Measurements from ENCODE around the gene ZNF134. TPM values are rescaled to one million over a fixed set of nuclear protein-coding genes. Genes with fewer than 3 reads are reported as not detected.
A peak's percentile ranks its signal among the peaks of the same experiment; 100 is the strongest.

Gene ZNF134
- total RNA-seq, result 10 to 100 TPM; 45.6 to 48.1 TPM
- polyA plus RNA-seq, result 10 to 100 TPM in 2 of 3 donors, 1 to 10 TPM in 1; 9.6 to 15.1 (median 13.7) TPM
- 52.4 to 77.0 (median 66.4) reads per million in 6 experiments for total RNA-seq

DNA sequence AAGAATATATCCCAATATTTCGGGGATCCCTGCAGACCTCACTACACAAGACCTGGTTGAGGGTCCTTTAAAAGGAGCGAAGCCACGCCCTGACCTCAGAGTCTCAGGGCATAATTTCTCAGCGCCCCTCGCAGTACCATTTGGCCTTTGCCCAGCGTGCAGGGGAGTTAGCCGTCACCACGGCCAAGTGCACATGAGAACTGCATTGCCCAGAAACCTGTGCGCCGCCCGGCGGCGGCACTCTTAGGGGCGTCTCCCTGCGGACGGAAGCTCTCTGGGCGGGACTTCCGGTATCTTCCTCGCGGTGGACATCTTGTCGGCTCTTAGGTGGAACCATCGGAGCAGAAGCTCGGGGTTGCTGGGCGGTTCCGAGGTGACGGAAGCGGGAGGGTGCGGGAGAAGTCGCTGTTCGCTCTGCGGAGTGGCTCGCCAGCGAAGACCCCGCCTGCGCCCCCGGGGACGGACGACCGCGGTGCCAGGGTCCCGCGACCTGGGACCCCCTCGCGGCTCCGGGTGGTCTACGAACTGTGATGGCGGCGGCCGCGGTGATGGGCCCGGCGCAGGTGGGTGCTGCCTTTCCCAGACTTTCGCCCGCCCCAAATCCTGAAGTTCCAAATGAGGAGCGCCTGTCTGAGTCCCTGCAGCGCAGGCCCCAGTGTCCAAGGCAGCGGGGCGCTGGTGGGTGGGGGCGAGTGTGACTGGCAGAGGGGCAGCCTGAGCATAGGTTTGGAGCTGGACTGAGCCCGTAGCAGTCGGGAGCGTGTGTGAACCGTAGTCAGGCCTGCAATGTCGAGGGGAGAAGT is at the start of gene ZNF134:
Gene ZNF134 (plus strand): TSS at position 302 of the 803 bp plus-strand sequence. CDS start 5,227 bp downstream, outside the sequence.
- Mint-ChIP-seq H3K27me3 (no peaks in the 10 kb centered on the region), H3K4me1 (peaks cover 28 to 41% (median 38%) of the 10 kb centered on the region in 4 donors), H3K36me3 (peaks cover 49 to 72% (median 51%) of the 10 kb centered on the region in 3 donors), H3K4me3 (peak within 1 kb of the TSS; percentile 86 to 94 (median 92)), H3K27ac (peak within 1 kb of the TSS; percentile 67 to 94 (median 89)), H3K9me3 (peaks cover 25 to 90% (median 55%) of the 10 kb centered on the region in 9 donors)
- ATAC-seq, result peak; percentile 99 to 100
- peak; percentile 80 to 95 (median 88) for DNase-seq
- POLR2A ChIA-PET, result interaction anchor here (0.5 to 4.8 kb wide), 15 partner anchors 14 to 942 kb away, joined by 3 to 22 read pairs (median 4); partner anchors contain the start of genes ZIK1, ZNF154, ZNF211 and ZNF274

DNA sequence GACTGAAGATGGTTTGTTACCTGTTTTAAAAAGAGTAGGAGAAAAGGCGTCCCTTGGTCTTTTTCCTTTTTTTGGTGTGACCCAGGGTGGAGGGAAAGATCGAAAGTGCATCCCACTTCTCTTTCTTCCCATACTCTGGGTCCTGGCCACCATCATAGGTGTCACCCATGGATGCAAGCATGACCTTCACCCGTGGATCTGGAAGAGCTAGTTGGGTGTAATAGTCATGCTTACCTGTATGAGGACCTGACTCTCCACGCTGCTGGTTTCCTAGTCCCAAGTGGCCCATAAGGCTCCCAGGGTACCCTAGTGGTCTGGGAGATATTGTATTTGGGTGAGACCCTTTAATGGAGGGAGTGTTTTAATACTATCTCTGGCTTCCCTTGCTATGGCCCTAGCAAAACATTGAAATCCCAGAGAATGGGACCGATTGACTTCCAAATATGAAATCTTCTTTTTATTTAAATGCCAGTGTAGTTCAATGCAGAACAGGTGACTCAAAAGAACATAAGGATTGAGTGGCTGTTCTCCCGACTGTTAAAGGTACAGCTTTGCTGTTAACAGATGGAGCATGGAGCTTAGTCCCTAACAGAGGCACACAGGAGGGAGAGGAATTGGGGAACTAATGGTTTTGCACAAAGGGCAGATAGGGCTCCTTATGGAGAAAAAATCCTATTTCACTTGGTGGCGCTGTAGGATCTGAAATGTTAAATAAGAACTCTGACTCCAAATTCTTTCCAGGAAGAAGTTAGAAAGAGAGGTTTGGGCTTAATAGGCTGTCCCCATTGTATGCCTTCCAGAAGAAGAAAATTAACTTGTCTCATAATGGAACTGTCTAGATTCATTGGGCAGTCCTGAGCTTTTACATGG is 47.4 kb upstream of the ZNF134 start:
- peaks cover 0 to 97% (median 44%) of the 10 kb centered on the region in 9 donors for H3K9me3 Mint-ChIP-seq
- H3K27ac Mint-ChIP-seq, result no peak overlapping the region
- peaks cover 0 to under 1% (median 0%) of the 10 kb centered on the region in 5 donors for H3K27me3 Mint-ChIP-seq
- H3K36me3 Mint-ChIP-seq, result peaks cover 0 to 59% (median 32%) of the 10 kb centered on the region in 3 donors
- DNase-seq (no peak), ATAC-seq (no peak)
- POLR2A ChIA-PET, result no interaction called here
- H3K4me1 Mint-ChIP-seq, result no peaks in the 10 kb centered on the region
- H3K4me3 Mint-ChIP-seq, result no peak overlapping the region

DNA sequence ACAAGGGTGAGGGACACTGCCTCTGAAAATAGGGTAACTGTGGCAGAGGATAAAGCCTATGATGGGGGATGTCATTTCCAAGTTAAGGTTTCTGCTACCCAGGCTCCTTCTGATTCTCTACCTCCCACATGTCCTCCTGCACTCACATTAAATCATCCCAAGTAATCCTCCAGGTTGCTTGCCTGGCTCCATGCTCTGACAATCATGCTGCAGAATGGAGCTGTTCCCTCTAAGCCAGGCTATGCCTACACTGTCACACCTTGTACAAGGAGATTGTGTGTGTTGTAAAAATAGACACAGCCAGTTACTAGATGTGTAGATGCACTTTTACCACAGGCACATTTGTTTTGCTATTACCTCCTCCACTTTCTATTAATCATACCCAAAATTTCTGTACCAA is 43.3 kb upstream of the ZNF134 start:
- H3K4me1 Mint-ChIP-seq, result no peaks in the 10 kb centered on the region
- POLR2A ChIA-PET, result interaction anchor here (1.1 kb wide), 1 partner anchor 31 kb away, joined by 3 read pairs; no protein-coding TSS in a partner anchor
- peaks cover 0 to 100% (median 40%) of the 10 kb centered on the region in 9 donors for H3K9me3 Mint-ChIP-seq
- ATAC-seq (no peak), DNase-seq (no peak)
- peaks cover 39 to 69% (median 56%) of the 10 kb centered on the region in 3 donors for H3K36me3 Mint-ChIP-seq
- H3K27me3 Mint-ChIP-seq, result no peaks in the 10 kb centered on the region
- no peak overlapping the region for H3K4me3 Mint-ChIP-seq
- no peak overlapping the region for H3K27ac Mint-ChIP-seq

DNA sequence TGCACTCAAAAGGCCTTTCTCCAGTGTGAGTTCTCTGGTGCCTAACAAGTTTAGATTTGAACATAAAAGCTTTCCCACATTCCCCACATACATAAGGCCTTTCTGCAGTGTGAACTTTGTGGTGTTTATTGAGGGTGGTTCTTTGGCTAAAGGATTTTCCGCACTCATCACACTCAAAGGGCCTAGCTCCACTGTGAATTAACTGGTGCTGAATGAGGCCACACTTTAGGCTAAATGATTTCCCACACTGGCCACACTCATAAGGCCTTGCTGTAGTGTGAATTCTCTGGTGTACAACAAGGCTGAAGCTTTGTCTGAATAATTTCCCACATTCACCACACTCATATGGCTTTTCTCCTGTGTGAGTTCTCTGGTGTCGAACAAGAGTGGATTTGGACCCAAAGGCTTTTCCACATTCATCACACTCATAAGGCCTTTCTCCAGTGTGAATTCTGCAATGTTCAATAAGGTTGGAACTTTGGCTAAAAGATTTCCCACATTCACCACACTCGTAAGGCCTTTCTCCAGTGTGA is 41.6 kb upstream of the ZNF134 start:
- Mint-ChIP-seq H3K27me3 (no peaks in the 10 kb centered on the region), H3K27ac (no peak overlapping the region), H3K36me3 (peaks cover 55 to 71% (median 71%) of the 10 kb centered on the region in 3 donors), H3K4me1 (peaks cover 9 to 16% (median 10%) of the 10 kb centered on the region in 4 donors), H3K4me3 (peak overlapping the region in 1 of 10 donors; percentile 4), H3K9me3 (peaks cover 12 to 100% (median 46%) of the 10 kb centered on the region in 9 donors)
- POLR2A ChIA-PET, result no interaction called here
- ATAC-seq (no peak), DNase-seq (no peak)

DNA sequence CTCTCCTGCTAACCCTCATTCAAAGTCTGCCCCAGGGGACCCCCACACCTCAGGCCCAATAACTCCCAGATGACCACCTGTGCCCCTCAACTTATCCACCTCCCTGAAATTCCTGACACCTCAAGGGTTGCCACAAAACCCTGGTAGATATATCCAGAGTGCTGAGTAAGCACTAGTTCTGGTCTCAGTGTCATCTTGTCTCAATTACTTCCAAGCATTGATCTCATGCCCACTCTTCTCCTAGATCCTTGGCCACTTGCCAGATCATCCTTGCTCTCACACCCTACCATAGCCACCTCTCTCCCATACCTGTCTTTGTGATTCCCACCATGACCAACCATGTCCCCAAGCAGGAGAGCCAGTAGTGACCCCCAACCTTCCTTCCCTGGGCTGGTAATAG is 37.4 kb upstream of the ZNF134 start:
- peaks cover 13 to 29% (median 25%) of the 10 kb centered on the region in 4 donors for H3K4me1 Mint-ChIP-seq
- no peak for DNase-seq
- H3K4me3 Mint-ChIP-seq, result peak overlapping the region in 8 of 10 donors; percentile 27 to 83 (median 53)
- H3K36me3 Mint-ChIP-seq, result peaks cover 58 to 61% (median 60%) of the 10 kb centered on the region in 3 donors
- H3K27ac Mint-ChIP-seq, result peak overlapping the region in 2 of 10 donors; percentile 9 to 28
- ATAC-seq, result no peak
- H3K9me3 Mint-ChIP-seq, result peaks cover 13 to 79% (median 44%) of the 10 kb centered on the region in 9 donors
- no peaks in the 10 kb centered on the region for H3K27me3 Mint-ChIP-seq
- POLR2A ChIA-PET, result no interaction called here

- peaks cover 13 to 31% (median 30%) of the 10 kb centered on the region in 4 donors for H3K4me1 Mint-ChIP-seq
These were observed 35.4 kb upstream of the ZNF134 start, which contains the start of gene ZNF416 for GRCh38 chr19:57578487-57579205. Gene ZNF416, minus strand, starts transcription at chr19:57578911. Its CDS starts 207 bp downstream, at chr19:57578704.

DNA sequence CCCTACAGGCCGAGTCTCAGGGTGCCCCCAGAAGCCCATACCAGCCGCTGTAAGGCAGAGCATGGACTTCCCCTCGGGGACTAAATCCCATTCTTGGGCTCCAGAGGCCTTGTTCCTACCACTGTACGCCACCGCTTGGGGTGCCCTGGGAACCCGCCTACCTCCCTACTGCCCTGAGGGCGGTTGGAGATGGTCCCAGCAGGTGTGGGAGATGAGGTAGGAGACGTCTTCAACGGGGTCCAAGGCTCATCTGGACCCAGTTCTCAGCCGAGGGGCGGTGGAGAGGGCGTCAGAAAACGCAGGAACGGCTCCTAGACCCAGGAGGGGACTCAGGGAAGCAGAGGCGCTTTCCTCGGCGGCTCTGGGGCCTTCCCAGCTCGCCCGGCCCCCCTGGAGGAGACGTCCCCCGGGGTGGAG is 30.9 kb upstream of the ZNF134 start:
- POLR2A ChIA-PET, result interaction anchor here (0.7 to 1.9 kb wide), 8 partner anchors 31 to 164 kb away, joined by 3 to 6 read pairs (median 4); partner anchors contain the start of genes ZNF134, ZNF154, ZNF419 and ZNF671
- H3K36me3 Mint-ChIP-seq, result peaks cover 35 to 45% (median 39%) of the 10 kb centered on the region in 3 donors
- no peaks in the 10 kb centered on the region for H3K27me3 Mint-ChIP-seq
- DNase-seq (no peak), ATAC-seq (no peak)
- H3K4me1 Mint-ChIP-seq, result peaks cover 14 to 30% (median 26%) of the 10 kb centered on the region in 4 donors
- peak overlapping the region in 2 of 10 donors; percentile 9 to 92 for H3K27ac Mint-ChIP-seq
- H3K4me3 Mint-ChIP-seq, result peak overlapping the region in 7 of 10 donors; percentile 26 to 98 (median 96)
- H3K9me3 Mint-ChIP-seq, result peaks cover 18 to 69% (median 44%) of the 10 kb centered on the region in 9 donors

More at GRCh38 chr19:57578487-57579205, 35.4 kb upstream of the ZNF134 start, which contains the start of gene ZNF416:
- no peaks in the 10 kb centered on the region for H3K27me3 Mint-ChIP-seq
- peaks cover 40 to 52% (median 43%) of the 10 kb centered on the region in 3 donors for H3K36me3 Mint-ChIP-seq
- POLR2A ChIA-PET, result interaction anchor here (0.8 to 1.5 kb wide), 4 partner anchors 21 to 424 kb away, joined by 3 to 11 read pairs (median 5); partner anchors contain the start of genes ZNF134, ZNF154 and ZNF530
- H3K9me3 Mint-ChIP-seq, result peaks cover 13 to 67% (median 45%) of the 10 kb centered on the region in 9 donors
- peak; percentile 83 to 99 (median 96) for DNase-seq
- H3K27ac Mint-ChIP-seq, result peak within 1 kb of the TSS; percentile 83 to 96 (median 91)
- H3K4me3 Mint-ChIP-seq, result peak within 1 kb of the TSS; percentile 78 to 90 (median 82)
- peak; percentile 84 to 97 for ATAC-seq

DNA sequence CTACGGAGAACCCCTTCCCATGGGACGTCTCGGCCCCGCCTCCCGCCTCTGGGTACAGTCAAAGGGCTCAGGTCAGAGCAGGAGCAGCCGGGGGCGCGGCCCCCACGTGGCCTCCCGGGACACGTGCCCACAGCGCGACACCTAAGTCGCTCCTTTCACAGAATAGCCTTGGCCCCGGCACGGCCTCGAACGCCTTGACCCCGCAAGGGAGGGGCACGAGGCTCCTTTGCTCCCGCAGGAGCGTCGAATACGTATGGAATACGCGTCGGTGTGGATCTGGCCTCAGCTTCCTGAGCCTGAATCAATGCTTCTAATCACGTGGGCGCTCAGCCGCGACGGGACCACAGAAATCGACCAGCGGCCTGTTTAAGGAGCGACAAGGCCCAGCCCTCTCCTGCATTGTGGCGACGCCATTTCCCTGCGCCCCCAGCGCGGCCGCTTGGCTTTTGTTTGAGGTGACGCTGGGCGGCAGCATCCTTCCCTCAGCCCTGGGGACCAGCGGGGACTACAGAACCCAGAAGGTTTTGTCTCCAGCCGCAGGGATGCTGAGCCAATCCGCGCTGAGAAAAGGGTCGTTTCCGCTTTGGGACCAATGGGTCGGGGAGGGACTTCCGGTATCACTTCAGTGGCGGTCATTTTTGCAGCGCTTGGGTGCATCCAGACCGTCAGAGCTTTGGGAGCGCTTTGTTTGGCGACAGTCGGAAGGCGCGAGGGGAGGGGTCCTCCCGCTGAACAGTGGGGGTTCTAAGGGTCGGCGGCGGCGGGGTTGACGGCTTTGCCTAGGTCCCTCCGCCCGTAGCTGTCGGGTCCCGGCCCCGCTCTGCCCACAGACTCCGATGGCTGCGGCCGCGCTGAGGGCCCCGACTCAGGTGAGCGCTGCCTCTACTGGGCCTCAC is 30.3 kb upstream of the ZNF134 start, which contains the start of gene ZIK1:
Gene ZIK1 (plus strand): TSS at position 625 of the 896 bp plus-strand sequence. CDS start 212 bp downstream, at position 837.
- POLR2A ChIA-PET, result interaction anchor here (0.6 to 1.9 kb wide), 11 partner anchors 13 to 346 kb away, joined by 3 to 6 read pairs (median 4); partner anchors contain the start of genes ZNF134, ZNF211, ZNF419 and ZNF671
- peak; percentile 76 to 97 (median 88) for DNase-seq
- peak; percentile 91 to 92 for ATAC-seq
- Mint-ChIP-seq H3K27ac (peak within 1 kb of the TSS; percentile 84 to 96 (median 91)), H3K27me3 (no peaks in the 10 kb centered on the region), H3K4me3 (peak within 1 kb of the TSS; percentile 93 to 99 (median 98)), H3K36me3 (peaks cover 42 to 51% (median 45%) of the 10 kb centered on the region in 3 donors), H3K4me1 (peaks cover 14 to 27% (median 23%) of the 10 kb centered on the region in 4 donors), H3K9me3 (peaks cover 18 to 72% (median 50%) of the 10 kb centered on the region in 9 donors)

GRCh38 chr19:57587529-57587928 is 26.5 kb upstream of the ZNF134 start:
- Mint-ChIP-seq H3K27ac (peak overlapping the region in 1 of 10 donors; percentile 1), H3K36me3 (peaks cover 58 to 83% (median 61%) of the 10 kb centered on the region in 3 donors), H3K9me3 (peaks cover 16 to 95% (median 67%) of the 10 kb centered on the region in 9 donors), H3K27me3 (no peaks in the 10 kb centered on the region), H3K4me3 (peak overlapping the region in 1 of 10 donors; percentile 43), H3K4me1 (peaks cover 12 to 20% (median 18%) of the 10 kb centered on the region in 4 donors)
- DNase-seq (no peak), ATAC-seq (no peak)
- POLR2A ChIA-PET, result no interaction called here

DNA sequence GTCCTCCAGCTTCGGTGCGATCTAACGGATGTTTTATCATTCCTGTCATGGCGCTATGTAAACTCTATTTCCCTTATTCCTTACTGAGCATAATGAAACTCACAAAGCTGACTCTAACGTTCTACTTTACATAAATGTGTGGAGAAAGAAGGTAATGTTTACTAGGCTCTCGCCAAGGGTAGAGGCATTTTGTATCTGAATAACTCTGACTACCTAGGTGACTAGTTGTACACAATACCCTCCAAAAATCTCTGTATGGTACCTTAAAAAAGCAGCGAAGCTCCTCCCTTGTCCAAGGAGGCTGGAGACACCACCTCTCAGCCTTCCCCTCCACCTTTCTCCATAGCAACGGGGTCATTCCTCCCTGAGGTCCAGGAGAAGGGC is 14.7 kb upstream of the ZNF134 start:
- Mint-ChIP-seq H3K9me3 (peaks cover 0 to 58% (median 48%) of the 10 kb centered on the region in 9 donors), H3K36me3 (peaks cover 19 to 42% (median 42%) of the 10 kb centered on the region in 3 donors), H3K4me1 (peaks cover 11 to 27% (median 22%) of the 10 kb centered on the region in 4 donors), H3K27ac (peak overlapping the region in 9 of 10 donors; percentile 35 to 92 (median 78)), H3K4me3 (peak overlapping the region; percentile 80 to 93 (median 90)), H3K27me3 (no peaks in the 10 kb centered on the region)
- POLR2A ChIA-PET, result interaction anchor here (0.6 to 2.1 kb wide), 8 partner anchors 15 to 193 kb away, joined by 3 to 7 read pairs (median 4); partner anchors contain the start of genes ZIK1, ZNF134, ZNF154 and ZNF211
- DNase-seq (no peak), ATAC-seq (peak in 1 of 2 donors; percentile 21)

Data from naive thymus-derived CD8-positive, alpha-beta T cell (primary cell).